ENCODE data around the gene MS4A18.

MS4A18 gene

DNA sequence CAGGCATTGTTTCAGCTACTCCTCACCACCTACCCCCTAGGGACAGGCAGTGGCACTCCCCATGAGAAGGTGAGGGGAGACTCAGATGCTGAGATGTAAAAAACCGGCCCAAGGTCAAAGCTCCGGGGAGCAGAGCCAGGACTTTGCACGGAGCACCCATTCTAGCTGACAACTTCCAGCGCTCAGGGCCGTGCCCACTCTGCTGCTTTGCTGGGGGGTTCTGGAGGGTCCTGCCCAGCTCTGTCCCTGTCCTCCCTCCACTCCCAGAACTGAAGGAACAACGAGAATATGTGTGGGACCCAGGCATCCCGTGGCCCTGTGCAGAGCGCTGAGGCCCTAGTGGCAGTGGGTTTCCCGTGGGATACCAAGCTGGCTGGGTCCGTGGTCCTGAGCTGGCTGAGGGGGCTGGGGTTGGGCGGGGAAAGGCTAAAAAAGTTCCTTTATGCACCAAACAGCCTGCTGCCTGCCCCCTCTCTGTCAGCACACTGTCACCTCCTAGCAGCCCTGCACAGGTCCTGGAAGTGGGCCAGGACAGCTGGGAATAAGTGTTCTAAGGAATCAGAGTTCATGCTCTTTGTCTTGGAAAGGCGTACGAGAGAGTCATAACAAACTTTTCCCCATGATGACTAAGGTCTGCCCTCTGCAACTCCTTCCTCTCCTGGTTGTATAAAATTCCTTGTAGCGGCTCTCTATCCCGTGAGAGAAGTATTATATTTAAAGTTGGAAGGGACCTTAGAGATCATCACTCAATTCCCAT, 62.5 kb downstream of the MS4A18 start:
- no peak for DNase-seq (ENCODE audit: low read depth in 3 of 3)

DNA sequence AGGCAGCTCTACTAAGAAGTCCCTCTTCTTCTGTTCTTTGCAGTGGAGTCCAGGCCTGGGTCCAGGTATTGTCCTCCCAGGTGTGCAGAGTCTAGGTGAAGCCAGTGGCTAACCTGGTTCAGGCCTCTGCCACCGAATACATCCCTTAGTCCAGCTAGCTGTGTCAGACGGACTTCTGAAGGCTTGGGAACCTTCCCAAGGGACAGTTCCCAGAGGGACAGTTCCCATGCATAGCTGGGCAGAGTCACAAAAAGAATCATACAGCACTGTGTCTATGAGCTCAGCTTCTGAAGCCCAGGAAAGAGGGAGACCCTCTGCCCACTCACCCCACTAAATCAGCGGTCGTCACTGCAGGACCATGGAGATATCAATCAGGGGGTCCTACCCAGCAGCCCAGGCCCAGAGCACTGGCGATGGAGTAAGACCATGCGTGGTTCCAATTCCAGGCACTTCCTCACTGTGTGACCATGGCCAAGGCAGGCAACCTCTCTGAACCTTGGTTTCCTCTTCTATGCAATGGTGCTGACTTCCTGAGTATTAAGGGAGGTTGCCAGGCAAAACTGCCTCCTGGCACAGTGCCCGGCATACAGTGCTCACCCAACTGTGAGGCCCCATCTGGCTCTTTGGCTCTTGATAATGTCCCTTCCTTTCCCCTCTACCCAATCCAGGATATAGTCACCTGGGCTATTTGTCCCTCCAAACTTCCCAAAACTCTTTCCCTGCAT, 64.0 kb downstream of the MS4A18 start:
- DNase-seq (ENCODE audit: low read depth in 3 of 3) = no peak

GRCh38 chr11:60790726-60791125, 66.2 kb downstream of the MS4A18 start:
- DNase-seq (ENCODE audit: low read depth in 3 of 3) = no peak

DNA sequence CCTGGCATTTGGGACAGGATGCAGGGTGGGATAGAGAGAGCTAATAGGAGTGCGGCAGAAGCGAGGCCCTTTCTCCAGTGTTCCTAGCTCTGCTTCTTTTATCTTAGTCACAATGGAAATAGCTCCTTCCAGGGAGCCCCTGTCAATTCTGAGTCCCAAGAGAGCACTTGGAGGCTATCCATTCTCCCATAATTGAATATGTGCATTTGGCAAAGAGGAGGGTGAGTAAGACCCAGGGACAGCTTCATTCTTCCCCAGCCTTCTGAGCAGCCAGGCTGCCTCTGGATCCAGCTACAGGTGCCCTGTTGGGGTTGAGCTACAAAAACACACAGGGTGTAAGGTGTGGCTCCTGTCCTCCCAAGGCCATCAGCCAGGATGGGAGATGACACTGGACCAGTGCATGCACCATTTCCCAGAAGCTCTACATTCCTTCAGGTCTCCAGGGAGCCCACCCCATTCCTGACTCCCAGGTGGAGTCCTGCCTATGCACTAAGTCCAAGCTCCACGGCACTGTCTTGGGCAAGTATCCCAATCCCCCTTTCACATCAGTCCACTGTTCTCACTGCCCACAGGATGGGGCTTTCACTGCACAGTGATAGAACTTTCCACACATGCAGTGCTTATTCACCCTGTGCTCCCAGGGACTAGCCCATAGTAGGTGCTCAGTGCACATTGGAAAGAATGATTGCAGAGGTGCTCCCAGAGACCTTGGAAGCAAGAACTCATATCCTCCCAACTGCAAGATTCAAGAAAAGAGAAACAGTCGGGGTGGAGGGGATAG, 66.8 kb downstream of the MS4A18 start:
- DNase-seq (ENCODE audit: low read depth in 3 of 3) = no peak

GRCh38 chr11:60792521-60792920, 68.0 kb downstream of the MS4A18 start:
- no peak for DNase-seq (ENCODE audit: low read depth in 3 of 3)

Measured in stimulated activated CD4-positive, alpha-beta T cell treated with anti-CD3 and anti-CD28 coated beads, TNF-alpha, amount 100 ng/mL, for 24 hours (primary cell).